T-helper 17 cell (primary cell): ENCODE results near the gene CYSLTR2. TPM values are rescaled to one million over a fixed set of nuclear protein-coding genes. Genes with fewer than 3 reads are reported as not detected.
A peak's percentile ranks its signal among the peaks of the same experiment; 100 is the strongest.

ENCODE experiments used
- ATAC-seq: fragments of 150-1000 bp; cut with Tn5 transposase; 2 replicates; pipeline ENCODE4 v1.10.0; 2021; ENCODE audit warnings: mild to moderate bottlenecking, moderate library complexity
- DNase-seq, 3 donors: peaks; one replicate each; pipeline versions ENCODE4 v3.0.0 to v3.0.0-alpha.2; 2020 to 2021
- H3K9me3 ChIP-seq: one replicate; pipeline ENCODE4 v1.7.0; 2013; ENCODE audit warnings: low read length, mild to moderate bottlenecking; ENCODE audit not compliant: control insufficient read depth, poor library complexity, severe bottlenecking
- H3K27ac Mint-ChIP-seq: one replicate; pipeline ENCODE4 v1.8.0; 2022; ENCODE audit warnings: mild to moderate bottlenecking, moderate library complexity, mixed read lengths
- H3K27me3 Mint-ChIP-seq: one replicate; pipeline ENCODE4 v1.8.0; 2022; ENCODE audit warnings: mixed read lengths
- H3K36me3 Mint-ChIP-seq: one replicate; pipeline ENCODE4 v1.8.0; 2022; ENCODE audit warnings: low read depth, mixed read lengths
- H3K4me1 Mint-ChIP-seq: one replicate; pipeline ENCODE4 v1.8.0; 2022; ENCODE audit warnings: mild to moderate bottlenecking, mixed read lengths
- H3K4me3 Mint-ChIP-seq: one replicate; pipeline ENCODE4 v1.8.0; 2022; ENCODE audit warnings: mild to moderate bottlenecking, moderate library complexity, mixed read lengths
- total RNA-seq, 4 donors: library from RNA in 2 of 4; stranded (reverse) in 2 of 4; gene quantifications; one replicate each; pipeline ENCODE4 v1.2.3 and lab custom pipeline; 2022 to 2026

Gene CYSLTR2
- total RNA-seq, 2 donors from 2014 or later, result 2.8 to 5.9 TPM

DNA sequence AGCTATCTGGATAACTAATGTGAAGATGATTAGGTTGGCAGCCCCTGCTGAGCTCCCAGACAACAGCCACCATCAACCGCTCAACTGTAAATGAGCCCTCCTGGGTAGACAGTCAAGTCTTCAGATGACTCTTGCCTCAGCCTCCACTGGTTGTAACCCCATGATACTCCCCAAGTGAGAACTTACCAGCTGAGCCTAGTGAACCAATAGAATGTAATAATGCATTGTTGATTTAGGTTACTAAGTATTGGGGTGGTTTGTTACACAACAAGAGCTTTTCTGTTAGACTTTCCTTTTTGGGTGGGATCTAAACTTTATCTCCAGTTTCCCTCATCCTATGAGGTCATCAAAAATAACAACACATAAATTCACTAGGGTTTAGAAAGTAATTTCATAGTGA lies 69.4 kb downstream of the CYSLTR2 start:
- no peak overlapping the region for H3K4me3 Mint-ChIP-seq
- no peak overlapping the region for H3K27ac Mint-ChIP-seq
- H3K4me1 Mint-ChIP-seq, result no peaks in the 10 kb centered on the region
- DNase-seq (no peak), ATAC-seq (no peak)
- H3K27me3 Mint-ChIP-seq, result no peaks in the 10 kb centered on the region
- H3K36me3 Mint-ChIP-seq, result peaks cover under 1% of the 10 kb centered on the region
- no peaks in the 10 kb centered on the region for H3K9me3 ChIP-seq

DNA sequence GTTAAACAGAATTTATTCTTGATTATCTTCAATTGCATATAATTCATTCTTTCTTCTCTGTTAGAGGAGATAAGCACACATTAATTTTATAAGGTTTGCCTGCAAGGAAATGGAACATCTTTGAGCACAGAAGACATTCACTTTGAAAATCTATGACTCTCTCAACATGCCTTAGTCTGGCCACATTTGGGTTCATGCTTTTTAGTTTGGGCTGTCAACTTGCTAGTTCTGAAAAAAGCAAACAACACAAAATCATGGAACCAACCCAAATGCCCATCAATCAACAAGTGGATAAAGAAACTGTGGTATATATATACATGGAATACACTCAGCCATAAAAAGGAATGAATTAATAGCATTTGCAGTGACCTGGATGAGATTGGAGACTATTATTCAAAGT lies 71.5 kb downstream of the CYSLTR2 start:
- H3K36me3 Mint-ChIP-seq, result peaks cover 4% of the 10 kb centered on the region
- H3K9me3 ChIP-seq, result no peaks in the 10 kb centered on the region
- H3K27me3 Mint-ChIP-seq, result peaks cover 6% of the 10 kb centered on the region
- H3K4me3 Mint-ChIP-seq, result no peak overlapping the region
- no peak overlapping the region for H3K27ac Mint-ChIP-seq
- ATAC-seq (no peak), DNase-seq (no peak)
- no peaks in the 10 kb centered on the region for H3K4me1 Mint-ChIP-seq

DNA sequence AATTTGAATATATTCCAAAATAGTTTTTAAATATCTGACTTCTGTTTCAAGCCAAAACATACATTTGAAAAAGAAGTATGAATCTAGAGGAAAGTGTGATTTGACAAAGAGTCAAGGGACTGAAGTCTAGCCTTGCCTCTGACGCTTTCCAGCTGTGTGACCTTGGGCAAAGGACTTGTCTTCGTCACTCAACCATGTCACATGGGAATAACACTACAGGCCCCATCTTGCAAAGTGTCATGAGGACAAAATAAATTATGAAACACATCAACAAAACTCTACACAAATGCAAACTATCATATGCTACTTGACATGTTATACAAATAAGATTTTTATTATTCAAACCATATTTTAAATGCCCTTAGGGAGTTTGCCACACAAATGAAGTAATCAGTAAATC lies 73.0 kb downstream of the CYSLTR2 start:
- H3K4me1 Mint-ChIP-seq, result peaks cover 10% of the 10 kb centered on the region
- H3K9me3 ChIP-seq, result no peaks in the 10 kb centered on the region
- ATAC-seq, result no peak

DNA sequence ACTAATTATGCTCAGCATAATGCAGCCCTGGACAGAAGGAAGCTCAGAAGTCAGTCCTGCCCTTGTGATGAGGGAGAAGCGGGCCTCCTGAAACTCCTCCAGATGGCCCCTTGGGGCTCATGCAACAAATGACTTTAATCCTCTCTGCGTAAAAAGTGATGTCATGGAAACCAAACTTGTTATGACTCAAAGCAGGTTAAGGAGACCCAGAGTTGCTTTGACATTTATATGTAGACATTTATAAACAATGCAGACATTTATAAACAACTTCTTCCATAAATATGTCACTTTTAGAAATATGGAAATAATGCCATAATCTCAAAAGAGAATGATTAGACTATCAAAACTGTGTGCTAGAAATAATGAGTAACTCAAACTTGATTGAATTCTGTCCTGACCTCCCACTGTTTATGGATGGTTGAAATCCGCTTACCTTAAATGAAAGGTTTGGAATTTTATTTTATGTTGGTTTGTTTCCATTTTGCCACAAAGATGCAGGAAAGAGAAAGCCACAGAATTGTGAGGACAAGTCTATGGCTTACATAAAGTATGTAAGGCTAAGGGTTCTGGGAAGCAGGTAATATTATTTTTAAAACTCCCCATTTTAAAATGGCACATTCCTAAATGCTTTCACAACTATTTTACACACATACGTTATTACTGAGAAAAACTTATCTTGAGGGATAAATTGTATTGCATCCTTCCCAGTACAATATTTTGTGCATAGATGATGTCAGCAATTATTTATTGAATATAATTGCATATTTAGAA lies 73.7 kb downstream of the CYSLTR2 start:
- no peak for ATAC-seq
- Mint-ChIP-seq H3K27me3 (peaks cover 13% of the 10 kb centered on the region), H3K27ac (no peak overlapping the region), H3K4me1 (peaks cover 14% of the 10 kb centered on the region), H3K4me3 (no peak overlapping the region), H3K36me3 (peaks cover 5% of the 10 kb centered on the region)
- no peak for DNase-seq
- no peaks in the 10 kb centered on the region for H3K9me3 ChIP-seq

More for the DNA sequence above, 73.0 kb downstream of the CYSLTR2 start:
- Mint-ChIP-seq H3K36me3 (peaks cover 5% of the 10 kb centered on the region), H3K27me3 (peaks cover 13% of the 10 kb centered on the region), H3K4me3 (no peak overlapping the region), H3K27ac (no peak overlapping the region)
- no peak for DNase-seq

DNA sequence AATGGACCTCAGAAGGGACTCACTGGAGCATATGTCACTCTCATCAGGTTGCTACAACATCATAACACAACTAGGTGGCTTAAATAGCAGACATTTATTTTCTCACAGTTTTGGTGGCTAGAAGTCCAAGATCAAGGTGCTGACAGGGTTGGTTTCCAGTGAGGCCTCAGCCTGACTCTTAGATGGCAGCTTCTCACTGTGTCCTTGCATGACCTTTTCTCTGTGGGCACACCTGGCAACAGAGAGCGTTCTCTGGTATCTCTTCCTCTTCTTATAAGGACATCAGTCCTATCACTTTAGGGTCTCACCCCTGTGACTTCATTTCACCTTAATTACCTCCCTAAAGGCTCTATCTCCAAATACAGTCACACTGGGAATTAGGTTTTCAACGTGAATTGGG lies 74.5 kb downstream of the CYSLTR2 start:
- Mint-ChIP-seq H3K27me3 (peaks cover 16% of the 10 kb centered on the region), H3K27ac (no peak overlapping the region), H3K4me1 (peaks cover 14% of the 10 kb centered on the region), H3K4me3 (no peak overlapping the region), H3K36me3 (peaks cover 5% of the 10 kb centered on the region)
- DNase-seq (no peak), ATAC-seq (no peak)
- H3K9me3 ChIP-seq, result no peaks in the 10 kb centered on the region

DNA sequence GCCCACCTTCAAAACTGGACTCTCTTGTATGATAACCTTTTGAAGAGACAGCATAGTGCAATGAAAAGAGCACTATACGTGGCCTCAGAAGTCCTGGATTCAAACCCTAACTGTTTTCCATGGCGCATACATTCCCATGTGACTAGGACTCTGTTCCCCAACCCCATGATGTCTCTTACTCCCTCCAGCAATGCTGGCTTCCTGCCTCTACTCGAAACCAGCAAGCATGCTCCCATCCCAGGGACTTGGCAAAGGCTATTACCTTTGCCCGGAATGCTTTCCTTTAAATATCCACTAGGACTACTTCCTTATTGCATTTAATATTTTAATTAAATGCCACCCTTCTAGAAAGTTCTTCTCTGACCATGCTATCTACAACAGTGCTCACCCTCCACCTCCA lies 75.1 kb downstream of the CYSLTR2 start:
- H3K9me3 ChIP-seq, result no peaks in the 10 kb centered on the region
- peaks cover 5% of the 10 kb centered on the region for H3K36me3 Mint-ChIP-seq
- ATAC-seq, result no peak
- H3K4me1 Mint-ChIP-seq, result peaks cover 14% of the 10 kb centered on the region
- H3K4me3 Mint-ChIP-seq, result no peak overlapping the region
- no peak overlapping the region for H3K27ac Mint-ChIP-seq
- no peak for DNase-seq
- peaks cover 23% of the 10 kb centered on the region for H3K27me3 Mint-ChIP-seq

DNA sequence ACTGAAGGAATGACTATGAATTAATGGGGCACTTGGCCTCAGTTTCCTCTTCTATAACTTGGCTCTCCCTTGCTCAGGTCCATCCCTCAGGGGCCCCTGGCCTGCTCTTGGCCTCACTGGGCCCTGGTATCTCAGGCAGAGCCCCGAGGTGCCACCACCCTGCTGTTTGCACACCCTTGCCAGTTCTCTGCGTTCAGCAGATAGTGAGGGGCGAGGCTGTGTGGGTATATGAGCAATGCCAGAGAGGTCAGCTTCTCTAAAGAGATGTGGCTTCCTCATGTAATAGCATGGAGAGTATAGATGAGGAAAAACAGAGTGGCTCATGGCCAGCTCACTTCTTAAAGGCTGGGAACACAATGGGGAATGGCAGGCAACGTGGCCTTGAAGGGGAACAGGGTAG lies 76.1 kb downstream of the CYSLTR2 start:
- peak overlapping the region; percentile 28 for H3K4me3 Mint-ChIP-seq
- DNase-seq, result no peak
- no peaks in the 10 kb centered on the region for H3K9me3 ChIP-seq
- no peak for ATAC-seq
- H3K36me3 Mint-ChIP-seq, result peaks cover 5% of the 10 kb centered on the region
- peaks cover 14% of the 10 kb centered on the region for H3K4me1 Mint-ChIP-seq
- H3K27ac Mint-ChIP-seq, result no peak overlapping the region
- peaks cover 31% of the 10 kb centered on the region for H3K27me3 Mint-ChIP-seq

DNA sequence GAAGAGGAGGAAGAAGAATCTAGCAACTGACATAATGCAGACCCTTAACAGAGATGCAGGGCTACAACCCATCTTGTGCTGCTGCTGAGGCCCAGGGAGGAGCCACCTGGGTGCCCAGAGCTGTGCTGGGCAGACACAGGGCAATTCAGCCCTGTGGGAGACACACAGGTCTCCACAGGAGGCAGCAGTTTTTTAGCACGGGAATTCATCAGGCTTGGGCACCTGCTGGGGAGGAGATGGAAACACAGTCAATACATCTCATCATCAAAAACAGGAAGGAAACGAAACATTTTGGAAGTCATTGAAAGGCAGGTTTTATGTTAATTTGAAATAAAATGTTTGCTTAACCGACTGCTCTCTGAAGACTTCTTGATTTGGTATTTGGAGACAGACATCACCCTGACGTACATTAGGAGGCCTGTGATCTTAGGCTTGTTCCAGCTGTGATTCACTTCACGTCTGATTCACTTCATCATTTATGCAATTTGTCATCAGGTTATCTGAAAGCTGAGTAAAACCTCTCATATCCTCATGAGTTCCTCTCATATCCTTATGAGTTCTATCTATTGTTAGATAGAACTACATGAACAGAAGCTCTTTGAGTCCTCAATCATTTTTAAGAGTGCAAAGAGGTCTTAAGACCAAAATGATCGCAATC lies 77.4 kb downstream of the CYSLTR2 start:
- H3K9me3 ChIP-seq, result no peaks in the 10 kb centered on the region
- ATAC-seq (peak; percentile 32), DNase-seq (no peak)
- Mint-ChIP-seq H3K4me1 (peaks cover 14% of the 10 kb centered on the region), H3K36me3 (peaks cover 5% of the 10 kb centered on the region), H3K27ac (peak overlapping the region; percentile 92), H3K27me3 (peaks cover 33% of the 10 kb centered on the region), H3K4me3 (peak overlapping the region; percentile 80)

DNA sequence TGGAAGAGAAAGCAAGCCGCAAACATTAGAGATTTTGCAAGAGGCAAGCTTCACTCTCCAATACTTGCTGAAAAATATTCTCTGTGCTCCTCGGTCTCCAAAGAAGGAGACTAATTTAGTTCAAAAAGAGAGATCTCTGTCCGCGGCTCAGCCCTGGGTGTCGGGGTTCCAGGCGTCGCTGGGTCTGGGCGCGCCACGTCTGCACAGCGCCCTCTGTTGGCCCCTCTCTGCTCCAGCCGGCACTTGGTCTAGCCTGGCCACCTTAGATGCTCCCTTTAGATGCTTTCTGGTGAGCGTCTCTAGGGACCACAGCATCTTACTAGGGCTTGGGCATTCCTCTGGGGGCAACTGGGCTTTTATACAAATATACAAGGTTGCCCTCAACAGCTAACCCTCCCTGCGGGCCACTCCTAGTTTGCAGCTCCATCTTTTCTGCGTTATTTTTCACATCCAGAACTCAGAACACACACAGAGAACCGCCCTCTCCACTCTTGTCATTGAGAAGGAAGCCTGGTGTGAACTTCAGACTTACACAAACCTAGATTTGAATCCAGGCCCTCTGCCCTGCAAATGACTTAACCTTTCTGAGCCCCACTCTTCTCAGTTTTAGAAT lies 78.3 kb downstream of the CYSLTR2 start:
- peaks cover 5% of the 10 kb centered on the region for H3K36me3 Mint-ChIP-seq
- peaks cover 33% of the 10 kb centered on the region for H3K27me3 Mint-ChIP-seq

DNA sequence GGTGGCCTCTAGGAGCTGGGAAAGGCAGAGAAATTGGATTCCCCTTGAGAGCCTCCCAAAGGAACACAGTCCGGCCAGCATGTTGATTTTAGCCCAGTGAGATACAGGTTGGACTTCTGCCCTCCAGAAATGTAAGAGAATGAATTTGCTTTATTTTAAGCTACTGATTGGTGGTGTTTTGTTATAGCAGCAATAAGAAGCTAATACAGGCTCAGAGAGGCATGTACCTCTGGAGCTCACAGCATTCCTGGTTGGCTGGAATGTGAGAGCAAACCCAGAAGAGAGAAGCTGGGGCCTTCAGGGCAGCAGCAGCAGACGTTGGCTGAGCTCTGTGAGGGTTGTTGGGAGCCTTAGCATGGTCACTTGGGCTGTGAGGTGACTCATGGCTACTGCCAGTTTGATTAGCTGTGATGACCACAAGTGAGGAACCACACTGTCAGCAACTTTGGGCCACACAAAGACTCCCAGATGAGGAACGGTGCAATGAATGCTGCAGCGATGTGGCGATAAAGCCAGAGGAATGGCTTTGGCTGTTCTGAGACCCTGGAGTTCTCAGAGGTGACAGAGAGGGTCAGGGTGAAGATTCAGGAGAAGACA lies 80.1 kb downstream of the CYSLTR2 start:
- Mint-ChIP-seq H3K27me3 (peaks cover 33% of the 10 kb centered on the region), H3K4me3 (no peak overlapping the region), H3K27ac (no peak overlapping the region), H3K36me3 (peaks cover 5% of the 10 kb centered on the region), H3K4me1 (peaks cover 14% of the 10 kb centered on the region)
- DNase-seq (no peak), ATAC-seq (no peak)
- no peaks in the 10 kb centered on the region for H3K9me3 ChIP-seq

More for the DNA sequence above, 78.3 kb downstream of the CYSLTR2 start:
- Mint-ChIP-seq H3K4me1 (peaks cover 14% of the 10 kb centered on the region), H3K4me3 (peak overlapping the region; percentile 80), H3K27ac (no peak overlapping the region)
- ATAC-seq, result peak; percentile 91
- DNase-seq, result peak; percentile 43 to 54 (median 47)
- H3K9me3 ChIP-seq, result no peaks in the 10 kb centered on the region

DNA sequence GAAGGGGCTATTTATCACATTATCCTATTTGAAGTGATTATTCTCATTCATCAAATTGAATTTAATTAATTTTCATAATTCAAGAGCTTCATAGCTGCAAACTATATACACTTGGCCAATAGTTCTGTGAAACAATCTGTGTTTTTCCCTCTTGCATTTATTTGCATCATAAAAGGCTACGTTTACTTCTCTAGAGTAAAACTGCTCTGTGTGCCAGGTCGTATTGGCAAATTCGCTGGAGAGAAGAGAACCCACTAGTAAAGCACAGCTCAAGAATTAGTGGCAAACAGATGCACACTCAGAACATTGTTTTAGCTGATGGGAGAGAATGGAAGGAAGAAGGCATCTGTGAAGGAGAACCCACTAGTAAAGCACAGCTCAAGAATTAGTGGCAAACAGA lies 81.8 kb downstream of the CYSLTR2 start:
- ATAC-seq, result no peak
- Mint-ChIP-seq H3K4me1 (peaks cover 14% of the 10 kb centered on the region), H3K27ac (no peak overlapping the region), H3K27me3 (peaks cover 26% of the 10 kb centered on the region), H3K36me3 (no peaks in the 10 kb centered on the region), H3K4me3 (no peak overlapping the region)
- H3K9me3 ChIP-seq, result no peaks in the 10 kb centered on the region
- no peak for DNase-seq

DNA sequence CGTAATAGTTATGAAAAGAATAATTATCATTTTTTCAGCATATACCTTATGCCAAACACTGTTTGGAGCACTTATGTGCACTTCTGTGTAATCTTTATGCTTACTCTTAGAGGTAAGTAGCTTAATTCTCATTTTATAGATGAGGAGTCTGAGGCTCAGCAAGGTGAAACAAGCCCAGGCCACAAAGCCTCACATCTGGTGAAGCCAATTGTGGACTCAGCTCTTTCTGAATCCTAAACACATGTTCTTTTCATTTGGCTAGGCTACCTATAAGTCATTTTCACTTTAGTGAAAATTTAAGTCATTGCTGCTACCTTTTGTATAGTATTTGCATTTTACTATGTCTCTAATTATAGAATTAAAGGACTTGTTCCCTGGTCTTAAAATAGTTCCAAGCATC lies 84.0 kb downstream of the CYSLTR2 start:
- no peaks in the 10 kb centered on the region for H3K9me3 ChIP-seq
- peaks cover 2% of the 10 kb centered on the region for H3K4me1 Mint-ChIP-seq
- DNase-seq (no peak), ATAC-seq (no peak)
- H3K36me3 Mint-ChIP-seq, result no peaks in the 10 kb centered on the region
- H3K4me3 Mint-ChIP-seq, result no peak overlapping the region
- H3K27ac Mint-ChIP-seq, result no peak overlapping the region
- H3K27me3 Mint-ChIP-seq, result peaks cover 20% of the 10 kb centered on the region

DNA sequence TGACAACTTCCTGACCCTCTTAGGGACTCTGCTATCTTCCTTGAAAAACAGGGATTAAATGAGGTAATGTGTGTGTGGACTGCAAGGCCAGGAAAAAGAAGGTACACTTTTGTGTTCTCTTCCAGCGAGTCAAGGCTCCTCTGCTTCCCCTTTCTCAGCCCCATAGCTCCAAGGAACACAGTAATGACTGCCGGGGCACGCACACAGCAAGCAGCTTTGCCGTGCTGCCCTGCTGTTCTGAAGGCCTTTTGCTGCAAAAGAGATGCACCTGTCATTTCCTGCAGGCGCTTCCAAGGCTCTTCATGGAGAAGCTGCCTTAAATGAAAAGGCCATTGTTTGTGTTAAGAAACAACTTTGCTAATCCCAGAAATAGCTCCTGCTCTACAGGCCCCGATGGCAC lies 84.6 kb downstream of the CYSLTR2 start:
- no peaks in the 10 kb centered on the region for H3K9me3 ChIP-seq
- ATAC-seq (no peak), DNase-seq (no peak)
- no peak overlapping the region for H3K4me3 Mint-ChIP-seq
- H3K36me3 Mint-ChIP-seq, result no peaks in the 10 kb centered on the region
- peaks cover 2% of the 10 kb centered on the region for H3K4me1 Mint-ChIP-seq
- H3K27ac Mint-ChIP-seq, result no peak overlapping the region
- peaks cover 16% of the 10 kb centered on the region for H3K27me3 Mint-ChIP-seq
